Measurements from ENCODE around the gene BHLHE23. TPM values are rescaled to one million over a fixed set of nuclear protein-coding genes. Genes with fewer than 3 reads are reported as not detected.

BHLHE23 gene
- total RNA-seq, 1 experiment from 2014 or later, result not detected

- no peak for TF ChIP-seq EZH2 (IDR thresholded peaks at IDR 0.05; ENCODE audit: low read depth)
- H3K9me2 ChIP-seq (ENCODE audit: insufficient read depth), result no peaks in the 10 kb centered on the region
- DNase-seq, result no peak
- H3K4me1 ChIP-seq (replicated peaks; ENCODE audit: insufficient read depth), result peaks cover 5% of the 10 kb centered on the region
- intact Hi-C loops (cut with micrococcal nuclease; ENCODE audit: unreplicated experiment), result no loop called here
- no TSS peak for BruUV-seq (replicated peaks)
- H3K36me3 ChIP-seq (ENCODE audit: low read depth), result no peaks in the 10 kb centered on the region
- H3K4me2 ChIP-seq, result no peak overlapping the region
- peaks cover 5% of the 10 kb centered on the region; the same call in 1 of the 2 replicates for H4K20me1 ChIP-seq (ENCODE audit: insufficient read depth)
- H3K4me3 ChIP-seq, result no peak overlapping the region
- no peaks in the 10 kb centered on the region for H3K9me3 ChIP-seq (ENCODE audit: insufficient read depth, low read depth)
- peaks cover 98% of the 10 kb centered on the region for H3K27me3 ChIP-seq (ENCODE audit: insufficient read depth, low read depth)
- no peak overlapping the region for H2AFZ ChIP-seq
- ChIA-PET POLR2A (ENCODE audit: unreplicated experiment) (no interaction called here), CTCF (interaction anchor here (0.6 kb wide), 1 partner anchor 212 kb away, joined by 4 read pairs; no protein-coding TSS in a partner anchor)
- H3F3A ChIP-seq (ENCODE audit: insufficient read depth, low read depth), result no peaks in the 10 kb centered on the region
- no peaks in the 10 kb centered on the region for H3K79me2 ChIP-seq (ENCODE audit: low read depth)
- H3K27ac ChIP-seq, result no peak overlapping the region
These were observed 9.0 kb upstream of the BHLHE23 start for GRCh38 chr20:63015662-63016361.

GRCh38 chr20:63015147-63015661 is 8.4 kb upstream of the BHLHE23 start:
- no peak overlapping the region for H2AFZ ChIP-seq
- no peaks in the 10 kb centered on the region for H3K79me2 ChIP-seq (ENCODE audit: low read depth)
- H3F3A ChIP-seq (ENCODE audit: insufficient read depth, low read depth), result no peaks in the 10 kb centered on the region
- intact Hi-C loops (cut with micrococcal nuclease; ENCODE audit: unreplicated experiment), result no loop called here
- no peaks in the 10 kb centered on the region for H3K9me3 ChIP-seq (ENCODE audit: insufficient read depth, low read depth)
- peaks cover 95% of the 10 kb centered on the region for H3K27me3 ChIP-seq (ENCODE audit: insufficient read depth, low read depth)
- no peak for DNase-seq
- H3K27ac ChIP-seq, result no peak overlapping the region
- BruUV-seq (replicated peaks), result no TSS peak
- ChIA-PET CTCF (interaction anchor here (0.6 kb wide), 1 partner anchor 212 kb away, joined by 4 read pairs; no protein-coding TSS in a partner anchor), POLR2A (ENCODE audit: unreplicated experiment) (no interaction called here)
- H3K4me1 ChIP-seq (replicated peaks; ENCODE audit: insufficient read depth), result peaks cover 5% of the 10 kb centered on the region
- no peaks in the 10 kb centered on the region for H3K9me2 ChIP-seq (ENCODE audit: insufficient read depth)
- H4K20me1 ChIP-seq (ENCODE audit: insufficient read depth), result 0 out of 2 replicates have a peak, but pooled peaks cover under 1% of the 10 kb centered on the region
- TF ChIP-seq EZH2 (IDR thresholded peaks at IDR 0.05; ENCODE audit: low read depth) (no peak), CTCF (conservative IDR thresholded peaks at IDR 0.05) (no peak)
- no peaks in the 10 kb centered on the region for H3K36me3 ChIP-seq (ENCODE audit: low read depth)
- no peak overlapping the region for H3K4me2 ChIP-seq
- no peak overlapping the region for H3K4me3 ChIP-seq

DNA sequence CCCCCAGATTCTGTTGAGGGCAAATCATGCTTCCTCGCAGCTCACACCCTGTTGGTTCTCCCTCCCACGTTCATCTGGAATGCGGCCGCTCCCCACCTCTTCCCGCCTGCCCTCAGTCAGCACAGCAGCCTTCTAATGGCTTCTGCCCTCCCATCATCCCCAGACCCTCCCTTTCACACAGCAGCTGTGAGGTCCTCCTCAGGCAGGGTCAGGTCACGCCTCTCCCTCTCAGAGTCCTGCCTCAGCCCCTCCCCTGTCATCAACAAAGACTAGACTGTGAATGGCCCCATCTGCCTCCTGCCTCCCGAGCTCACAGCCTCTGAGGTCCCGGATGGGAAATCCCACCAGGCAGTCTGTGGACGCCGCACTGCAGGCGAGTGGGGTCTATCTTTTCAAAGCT is 7.9 kb upstream of the BHLHE23 start:
- Histone ChIP-seq H3K9me2 (ENCODE audit: insufficient read depth) (no peaks in the 10 kb centered on the region), H3K4me3 (no peak overlapping the region), H3F3A (ENCODE audit: insufficient read depth, low read depth) (no peaks in the 10 kb centered on the region), H3K27ac (no peak overlapping the region), H2AFZ (no peak overlapping the region), H3K9me3 (ENCODE audit: insufficient read depth, low read depth) (no peaks in the 10 kb centered on the region), H3K27me3 (ENCODE audit: insufficient read depth, low read depth) (peaks cover 95% of the 10 kb centered on the region), H4K20me1 (ENCODE audit: insufficient read depth) (no peaks in the 10 kb centered on the region), H3K4me2 (no peak overlapping the region), H3K4me1 (replicated peaks; ENCODE audit: insufficient read depth) (peaks cover 5% of the 10 kb centered on the region), H3K79me2 (ENCODE audit: low read depth) (no peaks in the 10 kb centered on the region), H3K36me3 (ENCODE audit: low read depth) (no peaks in the 10 kb centered on the region)
- DNase-seq, result no peak
- ChIA-PET CTCF (no interaction called here), POLR2A (ENCODE audit: unreplicated experiment) (no interaction called here)
- intact Hi-C loops (cut with micrococcal nuclease; ENCODE audit: unreplicated experiment), result no loop called here
- no TSS peak for BruUV-seq (replicated peaks)
- TF ChIP-seq EZH2 (IDR thresholded peaks at IDR 0.05; ENCODE audit: low read depth) (no peak), CTCF (conservative IDR thresholded peaks at IDR 0.05) (no peak)

Data from PC-9 (cell line).